HepG2 (cell line): ENCODE data around the gene ZNF554. TPM values are rescaled to one million over a fixed set of nuclear protein-coding genes. Genes with fewer than 3 reads are reported as not detected.

Experiments used
- ATF3 ChIP-seq: sonication (generic); formaldehyde crosslinking; IDR thresholded peaks from 2 replicates; pipeline ENCODE4 v1.4.0; 2020; ENCODE audit warnings: missing genetic modification reagents
- E2F5 ChIP-seq: sonication (generic); formaldehyde crosslinking; conservative IDR thresholded peaks from 2 replicates; pipeline ENCODE4 v1.4.0; 2020; ENCODE audit warnings: missing genetic modification reagents
- GATAD1 ChIP-seq: IDR thresholded peaks from 2 replicates; pipeline ENCODE4 v1.6.1; 2016; ENCODE audit warnings: missing genetic modification reagents, missing compliant biosample characterization
- HNF4G ChIP-seq, 2 experiments: sonication (generic) in 1 of 2; formaldehyde crosslinking in 1 of 2; IDR thresholded peaks; 2 replicates each; pipeline versions ENCODE4 v1.4.0 to v1.6.1; 2011 to 2020; ENCODE audit warnings: borderline replicate concordance in 2 of 2, low read depth in 2 of 2, mild to moderate bottlenecking in 2 of 2, low read length in 1 of 2, missing genetic modification reagents in 1 of 2, moderate library complexity in 1 of 2
- JDP2 ChIP-seq: sonication (generic); formaldehyde crosslinking; IDR thresholded peaks from 2 replicates; pipeline ENCODE4 v1.8.1; 2022; ENCODE audit warnings: missing genetic modification reagents, borderline replicate concordance
- KDM5A ChIP-seq: fragments of 200-600 bp; sonication (generic); IDR thresholded peaks from 2 replicates; pipeline ENCODE4 v1.7.0; 2018; ENCODE audit warnings: antibody characterized with exemption, mild to moderate bottlenecking, low read length, borderline replicate concordance
- MTA1 ChIP-seq: sonication (generic); formaldehyde crosslinking; IDR thresholded peaks from 2 replicates; pipeline ENCODE4 v1.4.0; 2020; ENCODE audit warnings: missing genetic modification reagents, mild to moderate bottlenecking, borderline replicate concordance
- RAD21 ChIP-seq: fragments of 450-650 bp; formaldehyde crosslinking; IDR thresholded peaks from 2 replicates; pipeline ENCODE4 v1.5.0; 2020; ENCODE audit warnings: mild to moderate bottlenecking
- SMARCC2 ChIP-seq: fragments of 450-650 bp; IDR thresholded peaks from 2 replicates; pipeline ENCODE4 v1.6.1; 2017; ENCODE audit warnings: antibody characterized with exemption, mild to moderate bottlenecking
- TFAP4 ChIP-seq: sonication (generic); IDR thresholded peaks from 2 replicates; pipeline ENCODE4 v1.6.1; 2016; ENCODE audit warnings: low read depth, borderline replicate concordance
- TFDP2 ChIP-seq: sonication (generic); formaldehyde crosslinking; IDR thresholded peaks from 2 replicates; pipeline ENCODE4 v1.4.0; 2020; ENCODE audit warnings: missing genetic modification reagents
- ZBTB7B ChIP-seq: sonication (generic); formaldehyde crosslinking; IDR thresholded peaks from 2 replicates; pipeline ENCODE4 v1.4.0; 2020; ENCODE audit warnings: missing genetic modification reagents
- ZEB1 ChIP-seq: IDR thresholded peaks from 2 replicates; pipeline ENCODE4 v1.6.1; 2012; ENCODE audit warnings: mild to moderate bottlenecking, low read depth, inconsistent platforms; ENCODE audit not compliant: insufficient replicate concordance
- ZFP37 ChIP-seq: sonication (generic); formaldehyde crosslinking; IDR thresholded peaks from 2 replicates; pipeline ENCODE4 v1.4.0; 2020; ENCODE audit warnings: missing genetic modification reagents, borderline replicate concordance
- ZNF317 ChIP-seq: sonication (generic); formaldehyde crosslinking; IDR thresholded peaks from 2 replicates; pipeline ENCODE4 v1.5.0; 2020; ENCODE audit warnings: mild to moderate bottlenecking, missing genetic modification reagents
- ZNF616 ChIP-seq: sonication (generic); formaldehyde crosslinking; IDR thresholded peaks from 2 replicates; pipeline ENCODE4 v1.5.0; 2020; ENCODE audit warnings: low read depth, mild to moderate bottlenecking, missing genetic modification reagents
- ZNF83 ChIP-seq: sonication (generic); formaldehyde crosslinking; IDR thresholded peaks from 2 replicates; pipeline ENCODE4 v1.4.0; 2020; ENCODE audit warnings: missing genetic modification reagents, mild to moderate bottlenecking, borderline replicate concordance
- ZSCAN12 ChIP-seq: sonication (generic); formaldehyde crosslinking; IDR thresholded peaks from 2 replicates; pipeline ENCODE4 v1.9.0; 2021; ENCODE audit warnings: mild to moderate bottlenecking, missing genetic modification reagents
- polyA plus RNA-seq, 8 experiments: library from polyadenylated mRNA; depleted of rRNA in 3 of 8; stranded (reverse) in 7 of 8; unstranded in 1 of 8; fragments of >200 nt; fragmentation: Illumina TruSeq in 4 of 8; extraction: Trizol in 4 of 8; gene quantifications; 2 replicates each; pipeline versions ENCODE4 v1.2.1 to v1.2.3, GENCODE V29; 2011 to 2016; ENCODE audit warnings: low read depth in 4 of 8, missing spikeins in 1 of 8, mixed read lengths in 1 of 8; ENCODE audit not compliant: insufficient read depth in 1 of 8
- total RNA-seq, 5 experiments: library from RNA; depleted of rRNA; stranded (reverse); fragments of >200 nt; fragmentation: Illumina TruSeq; extraction: Trizol; gene quantifications; 2 replicates each; pipeline ENCODE4 v1.2.3, GENCODE V29; 2016; ENCODE audit warnings: low read depth in 1 of 5
- TF ChIP-seq, protein P1 (sequence below): sonication (generic); formaldehyde crosslinking; IDR thresholded peaks from 2 replicates; pipeline ENCODE4 v1.8.0; 2022; ENCODE audit warnings: mild to moderate bottlenecking, missing genetic modification reagents, moderate library complexity
- TF ChIP-seq, protein P2 (sequence below): sonication (generic); formaldehyde crosslinking; IDR thresholded peaks from 2 replicates; pipeline ENCODE4 v1.8.1; 2023; ENCODE audit warnings: mild to moderate bottlenecking, missing genetic modification reagents

ZNF554 gene
- total and polyA plus RNA-seq, 2 of the 13 experiments (the other 11 are each of a cell fraction or from before 2014, with no cell fraction given), result 2.2 to 2.7 TPM

DNA sequence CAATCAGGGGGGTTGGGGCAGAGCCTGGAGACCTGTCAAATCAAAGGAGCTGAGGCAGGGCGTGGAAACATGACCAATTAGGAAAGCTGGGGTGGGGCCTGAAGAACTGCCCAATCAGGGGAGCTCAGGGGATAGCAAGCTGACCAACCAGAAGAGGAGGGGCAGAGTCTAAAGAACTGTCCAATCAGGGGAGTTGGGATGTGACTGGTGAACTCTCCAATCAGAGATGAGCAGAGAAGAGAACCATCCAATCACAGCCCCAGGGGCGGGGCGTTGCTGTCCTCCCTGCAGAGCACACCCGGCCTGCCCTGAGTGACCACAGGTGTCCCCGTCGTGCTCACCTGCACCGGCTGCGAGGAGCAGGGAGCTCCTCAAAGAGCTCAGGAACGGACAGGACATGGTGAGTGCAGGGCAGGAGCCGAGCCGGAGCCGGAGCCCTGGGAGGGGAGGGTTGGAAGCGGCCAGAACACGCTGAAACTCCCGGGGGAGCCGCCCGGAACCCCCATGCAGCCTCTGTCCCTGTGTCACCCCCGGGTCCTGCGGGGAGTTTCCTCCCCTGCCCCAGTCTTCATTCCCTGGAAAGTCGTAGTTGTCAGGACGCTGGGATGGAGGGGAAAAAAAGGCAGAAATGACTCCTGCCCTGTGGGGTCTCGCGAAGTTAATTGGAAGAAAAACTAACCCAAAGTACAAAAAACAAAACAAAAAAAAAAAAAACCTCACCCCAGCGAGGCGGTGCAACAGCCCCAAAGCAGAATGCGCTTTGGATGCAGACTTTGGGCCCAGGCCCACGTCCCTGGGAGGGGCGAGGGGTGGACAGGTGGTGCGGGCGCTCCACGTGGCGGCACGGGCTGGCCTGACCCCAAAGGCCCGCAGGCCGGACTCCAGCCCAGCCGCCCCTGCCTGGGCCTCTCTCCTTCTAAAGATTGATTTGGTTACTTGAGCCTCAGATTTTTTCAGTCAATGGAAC lies 47.6 kb downstream of the ZNF554 start, which contains the start of gene ZNF556 (continued):
- TF ChIP-seq MTA1 (CRISPR knock-in tag), result peak; percentile 30; the same call in 1 of the 2 replicates
- no peak for TF ChIP-seq E2F5
- peak; percentile 91; the same call in 1 of the 2 replicates for TF ChIP-seq ZNF616 (CRISPR knock-in tag)
- TF ChIP-seq ZSCAN12 (CRISPR knock-in tag), result no peak
- peak; percentile 47; the same call in 1 of the 2 replicates for TF ChIP-seq ATF3 (CRISPR knock-in tag)
- TF ChIP-seq, protein P1, sequence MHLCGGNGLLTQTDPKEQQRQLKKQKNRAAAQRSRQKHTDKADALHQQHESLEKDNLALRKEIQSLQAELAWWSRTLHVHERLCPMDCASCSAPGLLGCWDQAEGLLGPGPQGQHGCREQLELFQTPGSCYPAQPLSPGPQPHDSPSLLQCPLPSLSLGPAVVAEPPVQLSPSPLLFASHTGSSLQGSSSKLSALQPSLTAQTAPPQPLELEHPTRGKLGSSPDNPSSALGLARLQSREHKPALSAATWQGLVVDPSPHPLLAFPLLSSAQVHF, result no peak
- peak; percentile 56 for TF ChIP-seq RAD21 (CRISPR knock-in tag)
- 0 out of 2 replicates have a peak, but pooled peaks have one; percentile 73 for TF ChIP-seq ZNF317 (CRISPR knock-in tag)
- TF ChIP-seq ZFP37 (CRISPR knock-in tag), result no peak
- TF ChIP-seq ZNF83 (CRISPR knock-in tag), result peak; percentile 73; the same call in 1 of the 2 replicates
- TF ChIP-seq JDP2 (CRISPR knock-in tag), result no peak
- peak; percentile 59; the same call in 1 of the 2 replicates for TF ChIP-seq ZBTB7B
- TF ChIP-seq, protein P2, sequence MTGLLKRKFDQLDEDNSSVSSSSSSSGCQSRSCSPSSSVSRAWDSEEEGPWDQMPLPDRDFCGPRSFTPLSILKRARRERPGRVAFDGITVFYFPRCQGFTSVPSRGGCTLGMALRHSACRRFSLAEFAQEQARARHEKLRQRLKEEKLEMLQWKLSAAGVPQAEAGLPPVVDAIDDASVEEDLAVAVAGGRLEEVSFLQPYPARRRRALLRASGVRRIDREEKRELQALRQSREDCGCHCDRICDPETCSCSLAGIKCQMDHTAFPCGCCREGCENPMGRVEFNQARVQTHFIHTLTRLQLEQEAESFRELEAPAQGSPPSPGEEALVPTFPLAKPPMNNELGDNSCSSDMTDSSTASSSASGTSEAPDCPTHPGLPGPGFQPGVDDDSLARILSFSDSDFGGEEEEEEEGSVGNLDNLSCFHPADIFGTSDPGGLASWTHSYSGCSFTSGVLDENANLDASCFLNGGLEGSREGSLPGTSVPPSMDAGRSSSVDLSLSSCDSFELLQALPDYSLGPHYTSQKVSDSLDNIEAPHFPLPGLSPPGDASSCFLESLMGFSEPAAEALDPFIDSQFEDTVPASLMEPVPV (CRISPR knock-in tag), result no peak
- TF ChIP-seq KDM5A, result peak; percentile 81; the same call in 1 of the 2 replicates
- TF ChIP-seq SMARCC2, result no peak
- TF ChIP-seq GATAD1, result peak; percentile 77
- TF ChIP-seq ZEB1, result peak; percentile 90
- TF ChIP-seq TFDP2 (CRISPR knock-in tag), result peak; percentile 63
- TF ChIP-seq TFAP4, result peak; percentile 58; the same call in 1 of the 2 replicates
- peak; percentile 40; the same call in 1 of the 2 replicates for TF ChIP-seq HNF4G (IDR thresholded peaks at IDR 0.05; ENCODE audit: borderline replicate concordance, low read depth, low read length)
- TF ChIP-seq HNF4G (CRISPR knock-in tag; IDR thresholded peaks at IDR 0.05; ENCODE audit: borderline replicate concordance, low read depth), result no peak; the same call in 1 of the 2 replicates
